GM18951 (cell line): ENCODE data around the gene DGKG.

ENCODE experiments used
- POLR2A ChIP-seq: IDR thresholded peaks from 4 replicates; pipeline ENCODE4 v1.6.1; 2011; ENCODE audit warnings: mild to moderate bottlenecking; ENCODE audit not compliant: insufficient read length, insufficient read depth; ENCODE audit errors: extremely low read depth
- in situ Hi-C: fragments of 300-500 bp; cut with MboI; formaldehyde crosslinking; loops from one replicate; pipeline ENCODE4 v1.12.0; 2022; ENCODE audit warnings: low sequenced_read_pairs, mixed read lengths, inconsistent platforms; ENCODE audit not compliant: unreplicated experiment

The DGKG gene

DNA sequence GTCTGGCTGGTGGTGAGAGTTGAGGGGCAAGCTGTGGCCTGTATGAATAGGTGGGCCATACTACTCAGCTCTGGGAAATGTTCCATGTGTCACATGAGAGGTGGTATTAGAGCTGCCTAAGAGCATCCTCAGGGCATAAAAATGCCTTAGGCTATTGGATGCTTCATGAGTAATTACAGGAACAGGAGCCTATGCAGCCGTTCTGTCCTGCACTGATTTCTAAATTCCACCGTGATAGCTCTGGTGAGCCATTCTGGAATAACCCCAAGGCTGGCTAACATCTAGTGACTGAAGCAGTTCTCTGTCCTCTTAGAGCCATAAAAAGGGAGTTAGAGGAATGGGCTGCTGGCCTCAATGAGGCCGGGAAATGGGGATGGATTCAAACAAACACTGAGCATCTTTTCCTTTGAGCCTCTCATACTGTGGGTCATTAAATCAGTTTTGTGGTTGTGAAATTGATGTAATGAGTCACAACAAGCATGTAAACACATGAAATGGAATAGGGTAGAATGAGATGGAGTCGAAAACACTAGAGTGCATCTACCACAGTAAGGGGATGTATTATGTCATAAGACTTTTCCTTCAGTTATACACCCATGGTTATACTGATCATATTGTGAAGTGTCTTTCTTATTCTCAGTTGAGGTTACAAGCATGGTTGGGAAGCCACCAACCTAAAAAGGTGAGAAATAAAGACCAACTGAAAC, 41.0 kb downstream of the DGKG start:
- TF ChIP-seq POLR2A, result no peak
- in situ Hi-C loops, result no loop called here

- in situ Hi-C loops, result no loop called here
Measured at GRCh38 chr3:186319945-186320344, 42.1 kb downstream of the DGKG start.

DNA sequence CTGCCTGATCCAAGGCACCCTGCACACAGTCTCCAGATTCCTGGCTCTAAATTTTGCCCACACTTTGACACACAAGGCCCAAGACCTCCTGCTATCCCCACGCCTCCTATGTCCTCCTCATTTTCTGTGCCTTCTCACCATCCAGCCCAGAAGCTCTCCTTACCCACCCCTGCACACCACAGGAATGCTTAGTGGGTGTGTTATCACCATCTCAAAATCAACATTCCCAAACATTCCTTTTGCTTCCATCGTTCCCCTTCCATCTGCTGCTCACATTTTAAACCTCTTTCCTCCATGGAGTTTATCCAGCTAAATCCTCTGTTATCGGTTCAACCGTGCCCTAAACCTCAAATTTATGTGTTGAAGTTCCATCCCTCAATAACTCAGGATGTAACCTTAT, 43.9 kb downstream of the DGKG start:
- in situ Hi-C loops, result no loop called here
- no peak for TF ChIP-seq POLR2A

More at GRCh38 chr3:186319945-186320344, 42.1 kb downstream of the DGKG start:
- no peak for TF ChIP-seq POLR2A

DNA sequence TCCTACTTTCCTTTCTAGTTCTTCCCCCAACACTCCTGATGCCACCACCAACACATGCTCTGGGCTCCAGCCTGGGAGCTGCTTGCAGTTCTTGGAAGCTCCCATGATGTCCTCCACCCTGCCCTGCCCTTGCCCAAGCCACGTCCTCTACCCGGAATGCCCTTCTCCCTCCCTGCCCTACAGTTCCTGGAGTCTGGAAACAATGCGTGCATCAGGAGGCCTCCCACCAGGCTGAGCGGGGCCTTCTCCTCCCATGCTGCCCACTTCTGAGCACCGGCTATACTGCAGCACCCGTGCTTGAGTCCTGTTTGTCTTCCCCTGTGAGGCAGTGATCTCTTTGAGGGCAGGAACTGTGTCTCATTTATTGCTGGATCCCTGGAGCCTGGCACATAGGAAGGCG, 44.6 kb downstream of the DGKG start:
- in situ Hi-C loops, result no loop called here
- TF ChIP-seq POLR2A, result no peak

DNA sequence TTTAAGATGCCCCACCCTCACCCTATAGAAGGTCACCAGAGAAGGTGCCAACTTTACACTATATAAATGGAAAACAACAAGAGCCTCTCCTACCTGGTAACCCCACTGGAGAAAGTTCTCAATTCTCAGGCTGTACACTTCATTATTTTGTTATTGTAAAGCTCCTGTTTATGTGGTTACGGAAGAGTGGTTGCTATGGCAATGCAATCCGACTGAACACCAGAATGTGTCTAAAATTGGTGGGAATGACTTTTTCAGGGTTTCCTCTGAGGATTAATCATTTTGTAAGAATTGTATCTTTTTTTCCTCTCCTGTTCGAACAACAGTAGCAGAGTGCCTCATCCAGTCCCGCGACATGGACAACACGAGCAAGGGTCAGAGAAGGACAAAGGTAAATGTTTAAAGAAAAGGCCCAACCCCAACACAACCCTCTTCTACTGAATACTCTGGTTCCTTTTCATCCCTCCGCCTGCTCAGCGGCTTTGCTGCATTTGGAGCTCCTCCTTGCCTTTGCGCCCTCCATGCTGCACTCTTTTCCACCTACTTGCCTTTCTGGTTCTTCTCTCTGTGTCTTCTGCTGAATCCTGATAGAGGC, 45.3 kb downstream of the DGKG start:
- in situ Hi-C loops, result no loop called here
- no peak for TF ChIP-seq POLR2A

- no peak for TF ChIP-seq POLR2A
- in situ Hi-C loops, result no loop called here
Measured at GRCh38 chr3:186315581-186316354, 46.3 kb downstream of the DGKG start.

DNA sequence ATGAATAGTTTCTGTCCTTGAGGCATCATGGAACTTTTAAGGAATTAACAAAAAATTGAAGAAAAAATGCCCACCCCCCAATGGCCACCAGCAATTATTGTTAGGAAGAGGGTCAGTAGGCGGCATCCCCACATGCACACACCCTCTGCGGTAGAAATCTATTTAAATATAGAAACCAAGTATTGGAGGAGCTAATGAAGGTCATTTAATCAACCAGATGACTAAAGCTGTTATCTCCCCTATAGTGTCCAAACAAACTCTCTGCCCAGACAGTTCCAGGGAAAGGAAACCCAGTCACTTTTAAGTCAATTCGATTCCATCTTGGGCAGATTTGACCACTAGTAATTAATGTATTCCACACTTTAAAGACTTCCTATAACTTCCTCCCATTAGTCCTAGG, 47.1 kb downstream of the DGKG start:
- TF ChIP-seq POLR2A, result no peak
- in situ Hi-C loops, result no loop called here

DNA sequence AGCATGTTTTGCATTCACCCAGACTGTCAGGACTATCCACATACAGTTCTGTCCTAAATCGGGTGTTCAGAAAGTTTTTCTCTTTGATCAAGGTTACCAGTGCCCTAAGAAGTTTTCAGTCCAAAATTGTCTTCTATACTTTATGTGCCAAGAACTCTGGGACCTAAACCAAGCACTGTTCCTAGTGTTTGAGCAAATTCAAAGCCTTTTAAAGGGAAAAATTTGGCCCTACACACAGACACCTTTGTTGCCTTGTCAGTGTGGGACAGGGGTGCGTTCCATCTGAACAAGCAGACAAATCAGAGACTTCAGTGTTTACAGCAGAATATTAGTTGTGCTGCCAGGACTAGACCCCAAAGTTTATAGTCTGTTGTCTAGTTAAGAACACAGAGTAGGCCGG, 50.6 kb downstream of the DGKG start:
- in situ Hi-C loops, result no loop called here

GRCh38 chr3:186308549-186308948, 53.5 kb downstream of the DGKG start:
- in situ Hi-C loops, result no loop called here
- no peak for TF ChIP-seq POLR2A

More for the DNA sequence above, 50.6 kb downstream of the DGKG start:
- no peak for TF ChIP-seq POLR2A

DNA sequence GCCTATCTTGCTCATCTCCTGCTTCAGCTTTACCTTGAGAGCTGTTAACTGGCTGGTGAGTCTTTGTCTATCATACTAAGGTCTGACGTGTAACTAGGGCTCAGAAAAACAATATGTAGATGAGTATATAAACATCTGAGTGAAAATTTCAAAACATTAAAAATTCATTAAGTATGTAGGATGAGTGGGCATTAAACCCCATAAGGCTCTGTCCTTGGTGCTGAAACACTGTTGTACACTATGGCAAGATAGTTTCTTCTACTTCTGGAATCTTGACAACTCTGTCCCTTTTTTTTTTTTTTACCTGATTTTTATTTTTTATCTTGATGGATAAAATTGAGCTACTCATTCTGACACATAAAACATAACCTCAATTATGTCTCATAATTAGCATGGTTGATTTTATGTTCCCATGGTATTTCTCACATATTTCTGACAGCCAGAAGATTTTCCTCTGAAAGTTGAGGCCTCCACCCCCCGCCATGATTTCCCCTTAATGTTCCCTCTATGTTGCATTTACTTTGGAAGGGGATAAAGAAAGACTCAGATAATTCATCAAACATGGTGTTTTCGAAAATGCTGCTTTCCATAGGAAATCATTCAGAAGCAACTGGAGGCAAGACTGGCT, 54.3 kb downstream of the DGKG start:
- TF ChIP-seq POLR2A, result no peak
- in situ Hi-C loops, result no loop called here

- TF ChIP-seq POLR2A, result no peak
- in situ Hi-C loops, result no loop called here
Measured at GRCh38 chr3:186305286-186305685, 56.7 kb downstream of the DGKG start.

DNA sequence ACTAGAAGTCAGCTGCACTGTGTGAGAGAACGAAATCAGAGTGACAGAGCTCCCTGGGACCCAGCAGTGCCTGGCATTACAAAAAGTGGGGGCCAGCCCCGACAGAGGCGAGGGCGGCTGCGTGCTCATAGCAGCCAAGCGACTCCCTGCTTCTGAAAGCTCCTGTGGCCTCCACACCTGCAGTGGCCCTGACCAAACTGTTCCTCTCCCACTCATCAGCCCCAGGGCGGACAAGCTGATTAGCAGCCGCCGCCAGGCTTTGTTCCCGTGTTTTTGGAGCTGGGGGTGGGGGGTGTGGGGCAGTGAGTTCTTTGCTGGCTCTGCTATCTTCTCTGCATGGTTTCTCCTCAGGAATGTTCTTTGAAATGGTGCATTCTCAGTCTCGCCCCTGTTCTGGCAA, 58.1 kb downstream of the DGKG start:
- no peak for TF ChIP-seq POLR2A
- in situ Hi-C loops, result no loop called here

DNA sequence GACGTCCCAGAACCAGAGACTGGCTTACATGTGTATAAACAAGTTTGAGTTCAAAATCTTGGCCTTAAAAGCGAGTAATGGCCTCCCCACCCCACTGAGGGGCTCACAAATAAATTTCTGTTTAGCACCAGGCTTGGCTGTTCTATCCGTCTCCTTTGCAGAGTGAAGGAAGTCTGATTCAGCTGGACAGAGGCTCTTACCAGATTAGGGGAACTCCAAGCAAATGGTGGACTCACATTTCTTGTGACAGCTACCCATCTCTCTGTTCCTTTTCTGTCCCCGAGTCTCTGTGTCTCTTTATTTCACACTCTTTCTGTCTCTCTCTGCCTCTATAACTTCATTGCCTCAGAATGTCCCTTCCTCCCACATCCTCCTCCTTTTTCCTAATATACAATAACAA, 62.7 kb downstream of the DGKG start:
- TF ChIP-seq POLR2A, result no peak
- in situ Hi-C loops, result no loop called here
